B cell (primary cell): ENCODE measurements around the gene ASTN2. TPM values are rescaled to one million over a fixed set of nuclear protein-coding genes. Genes with fewer than 3 reads are reported as not detected.

ENCODE experiments used
- ATAC-seq: fragments of 200-7000 bp; cut with Tn5 transposase; one replicate; pipeline ENCODE4 v1.10.0; 2021; ENCODE audit warnings: low read depth, mild to moderate bottlenecking, moderate number of reproducible peaks, moderate library complexity
- CTCF ChIA-PET: fragments of 350-600 bp; sonication (Branson Sonifier 250); formaldehyde crosslinking; loops from one replicate; lab custom pipeline; 2021; ENCODE audit warnings: antibody characterized with exemption, inconsistent platforms; lab: Charles Lee
- POLR2A ChIA-PET: fragments of 350-600 bp; sonication (Branson Sonifier 250); formaldehyde crosslinking; loops from one replicate; lab custom pipeline; 2021; ENCODE audit warnings: antibody characterized with exemption; lab: Charles Lee
- DNase-seq: peaks from one replicate; pipeline ENCODE4 v3.0.0; 2013
- H2AFZ ChIP-seq: 2 replicates; pipeline ENCODE4 v1.6.1; 2012; ENCODE audit warnings: mild to moderate bottlenecking, low read depth, low read length; ENCODE audit not compliant: insufficient read depth, poor library complexity, severe bottlenecking
- H3K27ac ChIP-seq, 2 donors: 1 replicate in 1 of 2; 2 replicates in 1 of 2; pipeline ENCODE4 v1.5.1; 2012 to 2013; ENCODE audit warnings: low read length in 2 of 2, mild to moderate bottlenecking in 2 of 2, moderate library complexity in 1 of 2
- H3K27me3 ChIP-seq, 4 experiments: fragments of 200-600 bp in 1 of 4; sonication (generic) in 1 of 4; replicated peaks in 1 of 4; 1 replicate in 2 of 4; 2 replicates in 2 of 4; pipeline versions ENCODE4 v1.6.1 to v1.7.0; 2013 to 2016; ENCODE audit warnings: low read length in 3 of 4, mild to moderate bottlenecking in 2 of 4, mixed read lengths in 1 of 4, moderate library complexity in 1 of 4; ENCODE audit not compliant: insufficient read depth in 4 of 4, control insufficient read depth in 3 of 4; ENCODE audit errors: control extremely low read depth in 1 of 4
- H3K36me3 ChIP-seq, 2 experiments: replicated peaks in 1 of 2; 1 replicate in 1 of 2; 2 replicates in 1 of 2; pipeline versions ENCODE4 v1.6.1 to v1.7.1; 2013; ENCODE audit warnings: low read length in 1 of 2; ENCODE audit not compliant: insufficient read depth in 2 of 2, control insufficient read depth in 1 of 2; ENCODE audit errors: control extremely low read depth in 1 of 2, extremely low read depth in 1 of 2
- H3K4me1 ChIP-seq, 2 donors: fragments of 200-600 bp in 1 of 2; sonication (generic) in 1 of 2; 1 replicate in 1 of 2; 2 replicates in 1 of 2; pipeline versions ENCODE4 v1.5.1 to v1.6.1; 2013 to 2017; ENCODE audit warnings: low read length in 2 of 2; ENCODE audit not compliant: control insufficient read depth in 2 of 2, insufficient read depth in 2 of 2
- H3K4me2 ChIP-seq: replicated peaks from 2 replicates; pipeline ENCODE3; 2012; ENCODE audit warnings: mild to moderate bottlenecking, low read depth, low read length; ENCODE audit not compliant: poor library complexity, severe bottlenecking
- H3K4me3 ChIP-seq, 5 experiments: fragments of 200-600 bp in 1 of 5; sonication (generic) in 1 of 5; 1 replicate in 3 of 5; 2 replicates in 2 of 5; pipeline versions ENCODE4 v1.5.1 to v1.7.0; 2011 to 2016; ENCODE audit warnings: low read length in 4 of 5, mild to moderate bottlenecking in 4 of 5, low read depth in 2 of 5, control low read depth in 1 of 5, moderate library complexity in 1 of 5; ENCODE audit not compliant: insufficient read depth in 1 of 5; ENCODE audit errors: control extremely low read depth in 1 of 5, extremely low read depth in 1 of 5
- H3K79me2 ChIP-seq: fragments of 200-600 bp; sonication (generic); one replicate; pipeline ENCODE4 v1.6.0; 2016; ENCODE audit warnings: low read length; ENCODE audit not compliant: control insufficient read depth, insufficient read depth
- H3K9ac ChIP-seq: fragments of 200-600 bp; sonication (generic); 2 replicates; pipeline ENCODE4 v1.6.1; 2017; ENCODE audit warnings: mild to moderate bottlenecking, low read length, moderate library complexity
- H3K9me3 ChIP-seq, 3 donors: one replicate each; pipeline versions ENCODE4 v1.6.1 to v1.7.1; 2013; ENCODE audit warnings: low read length in 2 of 3; ENCODE audit not compliant: control insufficient read depth in 2 of 3, insufficient read depth in 1 of 3; ENCODE audit errors: control extremely low read depth in 1 of 3
- H4K20me1 ChIP-seq: 2 replicates; pipeline ENCODE4 v1.6.0; 2012; ENCODE audit warnings: mild to moderate bottlenecking, low read length; ENCODE audit not compliant: insufficient read depth, control insufficient read depth, poor library complexity, severe bottlenecking
- H3K27ac Mint-ChIP-seq: one replicate; pipeline ENCODE4 v1.8.0; 2021; ENCODE audit warnings: mixed read lengths
- H3K27me3 Mint-ChIP-seq: one replicate; pipeline ENCODE4 v1.8.0; 2021; ENCODE audit warnings: mixed read lengths
- H3K4me1 Mint-ChIP-seq: one replicate; pipeline ENCODE4 v1.8.0; 2021; ENCODE audit warnings: mixed read lengths
- H3K4me3 Mint-ChIP-seq: one replicate; pipeline ENCODE4 v1.8.0; 2021; ENCODE audit warnings: mixed read lengths
- H3K9me3 Mint-ChIP-seq: one replicate; pipeline ENCODE4 v1.8.0; 2022; ENCODE audit warnings: mixed read lengths; ENCODE audit not compliant: insufficient read depth
- CTCF ChIP-seq: fragments of 200-600 bp; IDR thresholded peaks from one replicate; pipeline ENCODE4 v1.8.0; 2022; ENCODE audit warnings: antibody characterized with exemption, mild to moderate bottlenecking
- EZH2 ChIP-seq: IDR thresholded peaks from 2 replicates; pipeline ENCODE4 v1.6.1; 2012; ENCODE audit warnings: borderline replicate concordance, low read depth, mild to moderate bottlenecking, moderate library complexity, low read length; ENCODE audit not compliant: insufficient read depth, poor library complexity, severe bottlenecking
- WGBS: methylation state at CpG from one replicate; pipeline ENCODE4 v1.1.5; 2013; ENCODE audit warnings: missing lambda C conversion rate; ENCODE audit not compliant: insufficient coverage; 5-methylcytosine and 5-hydroxymethylcytosine counted together
- intact Hi-C: fragments of 100-400 bp; cut with micrococcal nuclease; formaldehyde crosslinking; loops from one replicate; pipeline ENCODE4 v1.10.0; 2022
- polyA plus RNA-seq: library from polyadenylated mRNA; depleted of rRNA; stranded (reverse); fragments of >200 nt; gene quantifications from 2 replicates; pipeline ENCODE4 v1.2.3, GENCODE V29; 2012
- total RNA-seq, 2 donors: library from RNA; stranded (reverse); fragments of 120-200 nt in 1 of 2; gene quantifications; 1 replicate in 1 of 2; 2 replicates in 1 of 2; pipeline versions ENCODE4 v1.2.3 to v1.2.4, GENCODE V29; 2013 to 2022

ASTN2 gene
- total and polyA plus RNA-seq, 2 donors (not counting 1 experiment from before 2014, with no cell fraction given) = 1.2 to 3.6 TPM

DNA sequence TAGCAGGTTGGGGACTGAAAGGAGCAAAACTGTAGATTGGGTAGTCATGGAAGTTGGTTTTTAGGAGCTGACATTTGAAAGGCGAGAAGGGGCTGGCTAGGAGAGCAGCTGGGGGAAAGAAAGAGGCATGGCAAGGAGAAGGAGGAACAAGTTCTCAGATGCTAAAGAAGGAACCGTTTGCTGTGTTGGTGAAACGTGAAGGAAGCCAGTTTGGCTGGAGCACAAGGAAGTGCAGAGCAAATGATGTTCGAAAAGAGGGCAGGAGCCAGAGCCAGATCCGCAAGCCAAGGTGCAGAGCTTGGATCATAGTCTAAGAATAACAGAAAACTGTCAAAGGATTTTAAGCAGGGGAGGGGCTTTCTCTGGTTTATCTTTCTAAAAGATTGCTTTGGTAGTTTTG, 276.6 kb downstream of the ASTN2 start:
- H3K9me3 ChIP-seq = no peaks in the 10 kb centered on the region
- H3K4me3 ChIP-seq = no peak overlapping the region
- H2AFZ ChIP-seq = no peak overlapping the region
- CTCF ChIA-PET = no interaction called here
- intact Hi-C loops = no loop called here
- POLR2A ChIA-PET = no interaction called here
- H4K20me1 ChIP-seq = no peaks in the 10 kb centered on the region
- no peaks in the 10 kb centered on the region for H3K4me1 ChIP-seq
- Mint-ChIP-seq H3K27ac (no peak overlapping the region), H3K27me3 (no peaks in the 10 kb centered on the region), H3K9me3 (no peaks in the 10 kb centered on the region), H3K4me1 (no peaks in the 10 kb centered on the region), H3K4me3 (no peak overlapping the region)
- no peak overlapping the region for H3K4me2 ChIP-seq
- H3K27me3 ChIP-seq = no peaks in the 10 kb centered on the region
- WGBS = 28% methylated on average over 5 of the region's 5 CpGs
- H3K36me3 ChIP-seq = no peaks in the 10 kb centered on the region
- no peak for DNase-seq
- H3K79me2 ChIP-seq = no peaks in the 10 kb centered on the region
- no peak overlapping the region for H3K9ac ChIP-seq
- no peak overlapping the region for H3K27ac ChIP-seq
- no peak for ATAC-seq
- TF ChIP-seq EZH2 (no peak), CTCF (no peak)

DNA sequence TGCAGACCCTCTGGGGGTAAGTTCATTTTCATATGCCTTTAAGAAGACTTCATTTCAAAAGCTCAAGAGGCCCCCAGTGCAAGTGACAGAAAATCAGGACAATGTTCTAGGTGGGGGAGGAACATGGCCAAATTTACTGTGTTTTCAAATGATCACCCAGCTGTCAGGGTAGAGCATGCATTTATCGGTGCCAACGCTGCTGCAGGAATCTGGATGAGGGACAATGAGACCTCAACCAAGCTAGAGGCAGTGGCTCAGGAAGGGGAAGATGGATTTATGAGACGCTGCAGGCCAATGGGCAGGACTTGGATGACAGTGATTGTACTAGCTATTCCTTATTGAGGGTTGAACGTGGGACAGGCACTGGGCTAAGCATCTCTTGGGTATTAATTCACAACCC, 278.4 kb downstream of the ASTN2 start:
- H3K27me3 ChIP-seq = no peaks in the 10 kb centered on the region
- no peak overlapping the region for H3K4me3 Mint-ChIP-seq
- H2AFZ ChIP-seq = no peak overlapping the region
- H4K20me1 ChIP-seq = no peaks in the 10 kb centered on the region
- intact Hi-C loops = no loop called here
- H3K27me3 Mint-ChIP-seq = no peaks in the 10 kb centered on the region
- no peak overlapping the region for H3K4me3 ChIP-seq
- 39% methylated on average over 3 of the region's 4 CpGs for WGBS
- H3K27ac Mint-ChIP-seq = no peak overlapping the region
- ChIA-PET POLR2A (no interaction called here), CTCF (no interaction called here)
- TF ChIP-seq EZH2 = no peak
- TF ChIP-seq CTCF = no peak
- no peaks in the 10 kb centered on the region for H3K4me1 Mint-ChIP-seq
- no peaks in the 10 kb centered on the region for H3K79me2 ChIP-seq
- H3K9me3 ChIP-seq = no peaks in the 10 kb centered on the region
- H3K4me1 ChIP-seq = no peaks in the 10 kb centered on the region
- no peaks in the 10 kb centered on the region for H3K36me3 ChIP-seq
- H3K9ac ChIP-seq = no peak overlapping the region
- H3K27ac ChIP-seq = no peak overlapping the region
- ATAC-seq (no peak), DNase-seq (no peak)
- H3K9me3 Mint-ChIP-seq = no peaks in the 10 kb centered on the region
- H3K4me2 ChIP-seq = no peak overlapping the region
